Muscle of leg (tissue), 11 donors: Measurements from ENCODE around the gene AP1B1. TPM values are rescaled to one million over a fixed set of nuclear protein-coding genes. Genes with fewer than 3 reads are reported as not detected.
"Not testable (repeated sequence)": the region's sequence is repeated elsewhere in the genome, so short reads cannot be mapped to it uniquely, and the experiment has no call there.

ENCODE experiments used
- DNase-seq: peaks from one replicate; pipeline ENCODE4 v3.0.0; 2013
- H3K27ac ChIP-seq: one replicate; pipeline ENCODE4 v1.5.1; 2013; ENCODE audit warnings: mild to moderate bottlenecking, low read length, control low read depth
- H3K27me3 ChIP-seq: one replicate; pipeline ENCODE4 v1.6.1; 2013; ENCODE audit warnings: low read length; ENCODE audit not compliant: control insufficient read depth, insufficient read depth
- H3K36me3 ChIP-seq: one replicate; pipeline ENCODE4 v1.6.1; 2013; ENCODE audit warnings: low read length; ENCODE audit not compliant: control insufficient read depth, insufficient read depth
- H3K4me1 ChIP-seq: one replicate; pipeline ENCODE4 v1.6.1; 2013; ENCODE audit warnings: low read length; ENCODE audit not compliant: control insufficient read depth, insufficient read depth
- H3K4me3 ChIP-seq: one replicate; pipeline ENCODE4 v1.5.1; 2013; ENCODE audit warnings: low read length, control low read depth
- H3K9me3 ChIP-seq: replicated peaks from 2 replicates; pipeline ENCODE4 v1.6.1; 2013; ENCODE audit warnings: low read depth, low read length; ENCODE audit not compliant: control insufficient read depth
- WGBS: methylation state at CpG from one replicate; pipeline ENCODE4 v1.1.5; 2013; ENCODE audit warnings: missing lambda C conversion rate; ENCODE audit not compliant: insufficient coverage; 5-methylcytosine and 5-hydroxymethylcytosine counted together
- polyA plus RNA-seq, 8 donors: library from polyadenylated mRNA; unstranded; fragments of 120-200 nt; gene quantifications; one replicate each; pipeline versions ENCODE4 v1.2.1 to v1.2.3, GENCODE V29; 2013; ENCODE audit warnings: inconsistent platforms in 1 of 8, low replicate concordance in 1 of 8; ENCODE audit not compliant: insufficient read length in 8 of 8, insufficient read depth in 1 of 8
- total RNA-seq: library from RNA; stranded (reverse); fragments of 120-200 nt; gene quantifications from one replicate; pipeline ENCODE4 v1.2.4, GENCODE V29; 2013

AP1B1 gene
- total and polyA plus RNA-seq, 9 donors = 19.9 to 33.6 (median 28.0) TPM

GRCh38 chr22:29414951-29415591, 26.7 kb upstream of the AP1B1 start:
- not testable (repeated sequence) for H3K9me3 ChIP-seq, H3K4me1 ChIP-seq, H3K27ac ChIP-seq, H3K4me3 ChIP-seq, H3K27me3 ChIP-seq, DNase-seq, H3K36me3 ChIP-seq
- WGBS = 73% methylated on average over 18 of the region's 23 CpGs

- not testable (repeated sequence) for H3K4me3 ChIP-seq, H3K27me3 ChIP-seq, DNase-seq, H3K27ac ChIP-seq, H3K9me3 ChIP-seq, H3K4me1 ChIP-seq, H3K36me3 ChIP-seq
- WGBS = 20% methylated on average over 1 of the region's 4 CpGs
Measured at GRCh38 chr22:29412772-29413171, 24.4 kb upstream of the AP1B1 start.

DNA sequence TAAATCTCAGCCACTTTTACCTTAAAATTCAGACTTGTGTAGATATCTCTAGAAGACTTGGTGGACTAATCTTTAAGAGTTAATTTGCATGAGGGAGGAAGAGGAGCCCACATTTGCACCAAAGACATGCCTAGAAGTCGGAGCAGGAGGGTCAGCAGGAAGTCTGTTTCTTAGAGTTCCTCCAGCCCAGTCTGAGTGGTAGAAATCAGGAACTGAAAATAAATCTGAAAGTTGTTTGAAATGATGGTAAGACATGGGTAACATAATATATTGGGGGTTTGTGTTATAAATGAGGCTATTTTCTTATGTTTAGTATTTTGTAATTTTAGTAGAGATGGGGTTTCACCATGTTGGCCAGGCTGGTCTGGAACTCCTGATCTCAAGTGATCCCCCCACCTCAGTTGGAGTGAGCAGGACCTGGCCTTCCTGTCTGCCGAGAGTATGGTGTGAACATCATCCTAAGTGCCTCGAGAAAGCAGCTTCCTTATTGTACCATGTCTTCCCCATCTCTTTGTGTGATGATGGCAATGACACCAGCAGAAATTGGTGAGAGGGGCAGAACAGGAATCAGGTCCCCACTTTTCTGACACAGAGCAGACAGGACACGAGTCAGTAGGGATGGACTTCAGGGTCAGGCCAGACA, 23.3 kb upstream of the AP1B1 start:
- not testable (repeated sequence) for H3K4me1 ChIP-seq, DNase-seq, H3K27me3 ChIP-seq, H3K4me3 ChIP-seq, H3K27ac ChIP-seq, H3K36me3 ChIP-seq, H3K9me3 ChIP-seq
- 20% methylated on average over 1 of the region's 4 CpGs for WGBS

GRCh38 chr22:29408940-29409339, 20.6 kb upstream of the AP1B1 start:
- no peak for DNase-seq
- H3K9me3 ChIP-seq = no peaks in the 10 kb centered on the region
- no peaks in the 10 kb centered on the region for H3K36me3 ChIP-seq
- H3K27me3 ChIP-seq = no peaks in the 10 kb centered on the region
- no peak overlapping the region for H3K4me3 ChIP-seq
- H3K4me1 ChIP-seq = no peaks in the 10 kb centered on the region
- 48% methylated on average over 6 of the region's 6 CpGs for WGBS
- no peak overlapping the region for H3K27ac ChIP-seq

DNA sequence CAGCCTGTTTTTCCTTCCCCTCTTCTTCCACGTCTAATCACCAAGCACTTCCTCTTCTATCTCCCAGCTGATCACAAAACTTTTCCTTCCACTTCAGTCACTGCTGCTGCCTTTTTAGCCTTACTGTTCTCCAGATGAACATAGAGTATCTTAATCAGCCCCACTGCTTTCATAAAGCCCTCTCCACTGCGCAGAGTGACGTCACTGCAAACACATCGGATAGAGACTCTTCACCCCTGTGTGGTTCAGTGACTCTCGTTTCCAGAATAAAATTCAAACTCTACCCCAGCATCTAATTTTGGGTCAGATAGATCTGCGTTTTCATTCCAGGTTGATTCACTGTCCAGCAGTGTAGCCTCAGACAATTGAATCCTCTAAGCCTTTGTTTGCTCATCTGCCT, 13.2 kb upstream of the AP1B1 start:
- H3K27ac ChIP-seq, H3K4me3 ChIP-seq, H3K4me1 ChIP-seq, H3K27me3 ChIP-seq, DNase-seq, H3K36me3 ChIP-seq, H3K9me3 ChIP-seq: not testable (repeated sequence)
- WGBS = 55% methylated on average over 4 of the region's 6 CpGs

DNA sequence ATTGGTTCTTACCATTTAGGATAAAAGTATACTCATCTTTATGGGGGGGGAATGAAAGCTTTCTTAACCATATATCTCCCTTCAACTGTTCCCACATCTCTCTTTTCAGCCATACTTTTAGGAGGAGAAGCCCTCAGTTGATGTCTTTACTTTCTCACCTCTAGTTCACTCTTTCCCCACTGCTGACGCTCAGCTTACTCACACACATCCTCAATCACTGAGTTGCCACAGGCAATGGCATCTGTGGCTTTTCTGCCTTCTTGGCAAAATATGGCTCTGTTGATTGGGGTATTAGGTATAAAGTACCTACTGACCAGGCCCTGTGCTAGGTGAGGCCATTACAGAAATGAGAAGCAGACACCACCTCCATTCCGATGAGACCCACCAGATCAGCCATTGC, 12.2 kb upstream of the AP1B1 start:
- no peak for DNase-seq
- H3K27me3 ChIP-seq = peaks cover 2% of the 10 kb centered on the region
- no peaks in the 10 kb centered on the region for H3K36me3 ChIP-seq
- H3K4me3 ChIP-seq = no peak overlapping the region
- H3K4me1 ChIP-seq = no peaks in the 10 kb centered on the region
- no peaks in the 10 kb centered on the region for H3K9me3 ChIP-seq
- no peak overlapping the region for H3K27ac ChIP-seq
- 93% methylated on average over 1 of the region's 2 CpGs for WGBS

- DNase-seq = no peak
- Histone ChIP-seq H3K9me3 (no peaks in the 10 kb centered on the region), H3K4me3 (no peak overlapping the region), H3K27ac (no peak overlapping the region), H3K36me3 (no peaks in the 10 kb centered on the region), H3K27me3 (peaks cover 2% of the 10 kb centered on the region), H3K4me1 (peaks cover 2% of the 10 kb centered on the region)
- 66% methylated on average over 4 of the region's 6 CpGs for WGBS
Measured at GRCh38 chr22:29397791-29398190, 9.4 kb upstream of the AP1B1 start.

- WGBS = no CpG with 5 or more reads among the region's 2 CpGs
Measured at GRCh38 chr22:29396126-29396525, 7.8 kb upstream of the AP1B1 start.

DNA sequence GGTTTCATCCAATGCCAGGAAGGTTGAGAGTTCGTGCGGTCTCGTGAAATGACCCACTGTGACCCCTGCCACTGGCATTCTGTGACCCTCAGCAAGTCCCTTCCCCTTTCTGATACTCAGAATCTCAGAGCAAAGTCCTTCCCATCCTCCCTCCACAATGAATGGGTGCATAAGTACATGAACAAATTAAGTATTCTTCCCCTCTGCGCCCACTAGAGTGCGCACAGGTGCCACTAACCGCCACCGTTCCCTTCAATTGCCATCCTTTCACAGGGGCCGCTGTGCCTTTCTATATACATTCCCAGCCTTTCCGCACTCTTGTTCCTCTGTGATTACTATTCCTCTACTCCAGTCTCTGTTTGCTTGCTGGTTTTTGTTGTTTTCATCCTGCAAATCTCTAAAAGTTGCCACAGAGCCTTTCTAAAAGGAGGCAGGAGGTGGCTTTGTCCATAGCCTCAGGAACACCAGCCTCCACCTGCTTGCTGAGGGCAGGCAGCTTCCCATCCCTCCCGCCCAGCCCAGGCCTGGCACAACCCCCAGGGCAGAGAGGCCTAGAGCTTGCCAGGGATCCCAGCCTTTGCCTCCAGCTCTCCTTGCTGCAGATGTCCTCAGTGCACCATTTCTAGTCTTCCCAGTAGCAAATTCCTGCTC, 6.7 kb upstream of the AP1B1 start:
- Histone ChIP-seq H3K27ac (no peak overlapping the region), H3K4me3 (no peak overlapping the region), H3K36me3 (no peaks in the 10 kb centered on the region), H3K4me1 (peaks cover 2% of the 10 kb centered on the region), H3K9me3 (no peaks in the 10 kb centered on the region), H3K27me3 (peaks cover 2% of the 10 kb centered on the region)
- WGBS = 6% methylated on average over 9 of the region's 10 CpGs
- DNase-seq = peak; percentile 87

More at GRCh38 chr22:29396126-29396525, 7.8 kb upstream of the AP1B1 start:
- Histone ChIP-seq H3K4me3 (no peak overlapping the region), H3K27ac (no peak overlapping the region), H3K36me3 (no peaks in the 10 kb centered on the region), H3K9me3 (no peaks in the 10 kb centered on the region), H3K4me1 (peaks cover 2% of the 10 kb centered on the region), H3K27me3 (peaks cover 2% of the 10 kb centered on the region)
- DNase-seq = peak; percentile 37

- Histone ChIP-seq H3K27ac (no peak overlapping the region), H3K27me3 (no peaks in the 10 kb centered on the region), H3K36me3 (no peaks in the 10 kb centered on the region), H3K4me3 (no peak overlapping the region), H3K4me1 (peaks cover 8% of the 10 kb centered on the region), H3K9me3 (no peaks in the 10 kb centered on the region)
- WGBS = no CpG with 5 or more reads among the region's 2 CpGs
- DNase-seq = no peak
Measured at GRCh38 chr22:29393019-29393608, 4.7 kb upstream of the AP1B1 start.
